ENCODE measurements around the gene SHH. TPM values are rescaled to one million over a fixed set of nuclear protein-coding genes. Genes with fewer than 3 reads are reported as not detected.

The SHH gene
- total and polyA plus RNA-seq, 2 of the 13 experiments (the other 11 are each of a cell fraction or from before 2014, with no cell fraction given): 1.9 to 3.4 TPM

DNA sequence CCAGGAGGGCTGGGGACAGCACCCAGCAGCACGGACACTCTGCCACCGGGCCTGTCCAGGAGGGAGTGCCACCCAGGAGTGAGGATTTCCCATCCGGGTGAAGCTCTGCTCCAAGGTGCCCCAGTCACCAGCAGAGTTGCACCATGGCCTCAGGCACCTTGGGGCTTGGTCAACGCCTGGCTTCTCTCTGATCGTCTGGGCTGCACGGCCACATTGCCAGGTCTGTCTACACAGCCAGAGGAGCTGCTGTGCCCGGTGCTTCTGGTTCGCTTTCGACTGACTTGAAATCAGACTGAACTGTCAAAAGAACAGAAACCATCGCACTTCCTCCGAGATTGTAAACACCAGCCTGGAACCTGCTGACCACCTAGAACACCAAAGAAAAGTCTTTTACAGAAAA, 12.0 kb downstream of the SHH start (continued):
- TF ChIP-seq, protein P1, sequence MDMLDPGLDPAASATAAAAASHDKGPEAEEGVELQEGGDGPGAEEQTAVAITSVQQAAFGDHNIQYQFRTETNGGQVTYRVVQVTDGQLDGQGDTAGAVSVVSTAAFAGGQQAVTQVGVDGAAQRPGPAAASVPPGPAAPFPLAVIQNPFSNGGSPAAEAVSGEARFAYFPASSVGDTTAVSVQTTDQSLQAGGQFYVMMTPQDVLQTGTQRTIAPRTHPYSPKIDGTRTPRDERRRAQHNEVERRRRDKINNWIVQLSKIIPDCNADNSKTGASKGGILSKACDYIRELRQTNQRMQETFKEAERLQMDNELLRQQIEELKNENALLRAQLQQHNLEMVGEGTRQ (IDR thresholded peaks at IDR 0.05; ENCODE audit: low read depth, low read length): no peak
- TF ChIP-seq, protein P1 (CRISPR knock-in tag; IDR thresholded peaks at IDR 0.05; ENCODE audit: borderline replicate concordance): no peak

DNA sequence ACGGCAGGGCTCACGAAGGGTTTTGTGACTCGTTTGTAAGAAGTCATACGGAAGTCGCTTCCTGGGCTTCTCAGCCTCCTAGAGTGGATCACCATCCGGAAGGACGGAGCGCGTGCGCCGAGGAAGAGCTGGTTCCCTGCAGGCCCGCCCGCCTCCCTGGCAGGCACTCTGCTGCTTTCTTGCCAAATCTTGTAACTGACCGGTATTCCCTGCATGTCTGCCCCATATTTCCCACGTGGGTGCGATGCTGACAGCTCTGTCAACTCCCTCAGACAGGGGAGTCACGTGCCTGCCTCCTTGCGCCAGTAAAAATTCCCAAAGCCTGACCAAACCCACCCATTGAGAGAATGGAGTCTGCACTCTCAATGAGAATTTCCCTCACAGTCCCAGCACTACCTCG, 12.7 kb downstream of the SHH start:
- POLR2A ChIA-PET: interaction anchor here (2.1 kb wide), 1 partner anchor 9 kb away, joined by 8 read pairs; no protein-coding TSS in a partner anchor
- 75% methylated on average over 17 of the region's 19 CpGs for WGBS (ENCODE audit: low lambda C conversion rate)
- Histone ChIP-seq H4K20me1 (ENCODE audit: insufficient read depth, low read length) (no peaks in the 10 kb centered on the region), H3K4me2 (ENCODE audit: low read depth, low read length) (no peak overlapping the region), H3K4me3 (replicated peaks in 1 of 3; ENCODE audit: insufficient read depth in 1 of 3, low read depth in 2 of 3, low read length in 3 of 3) (no peak overlapping the region), H3K36me3 (replicated peaks in 1 of 2; ENCODE audit: control insufficient read depth in 1 of 2, insufficient read depth in 2 of 2, low read length in 2 of 2) (no peaks in the 10 kb centered on the region), H3K9me3 (ENCODE audit: low read length) (no peaks in the 10 kb centered on the region), H3K4me1 (ENCODE audit: insufficient read depth, low read length) (peaks cover 42% of the 10 kb centered on the region), H2AFZ (ENCODE audit: low read length) (no peak overlapping the region), H3K79me2 (ENCODE audit: insufficient read depth, low read length) (no peaks in the 10 kb centered on the region), H3K27ac (ENCODE audit: extremely low read length, insufficient read depth, low read length) (no peak overlapping the region), H3K27me3 (ENCODE audit: control insufficient read depth in 1 of 2, insufficient read depth in 2 of 2, low read length in 2 of 2) (peaks cover 7 to 38% of the 10 kb centered on the region in 2 experiments; a peak in 4 of 5 replicates), H3K9ac (ENCODE audit: insufficient read depth, low read depth, low read length) (no peak overlapping the region)
- TF ChIP-seq, protein P2, sequence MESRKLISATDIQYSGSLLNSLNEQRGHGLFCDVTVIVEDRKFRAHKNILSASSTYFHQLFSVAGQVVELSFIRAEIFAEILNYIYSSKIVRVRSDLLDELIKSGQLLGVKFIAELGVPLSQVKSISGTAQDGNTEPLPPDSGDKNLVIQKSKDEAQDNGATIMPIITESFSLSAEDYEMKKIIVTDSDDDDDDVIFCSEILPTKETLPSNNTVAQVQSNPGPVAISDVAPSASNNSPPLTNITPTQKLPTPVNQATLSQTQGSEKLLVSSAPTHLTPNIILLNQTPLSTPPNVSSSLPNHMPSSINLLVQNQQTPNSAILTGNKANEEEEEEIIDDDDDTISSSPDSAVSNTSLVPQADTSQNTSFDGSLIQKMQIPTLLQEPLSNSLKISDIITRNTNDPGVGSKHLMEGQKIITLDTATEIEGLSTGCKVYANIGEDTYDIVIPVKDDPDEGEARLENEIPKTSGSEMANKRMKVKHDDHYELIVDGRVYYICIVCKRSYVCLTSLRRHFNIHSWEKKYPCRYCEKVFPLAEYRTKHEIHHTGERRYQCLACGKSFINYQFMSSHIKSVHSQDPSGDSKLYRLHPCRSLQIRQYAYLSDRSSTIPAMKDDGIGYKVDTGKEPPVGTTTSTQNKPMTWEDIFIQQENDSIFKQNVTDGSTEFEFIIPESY (CRISPR knock-in tag; IDR thresholded peaks at IDR 0.05): no peak
- no peak for TF ChIP-seq GABPA (IDR thresholded peaks at IDR 0.05; ENCODE audit: low read depth, low read length)
- TF ChIP-seq GABPA (CRISPR knock-in tag; IDR thresholded peaks at IDR 0.05; ENCODE audit: low read depth): no peak
- DNase-seq (ENCODE audit: low spot score) (no peak), ATAC-seq (no peak), FAIRE-seq (no peak)
- in situ Hi-C loops (cut with HindIII; ENCODE audit: extremely low pct_ligation_motif_present, low pct_unique_long_range_greater_than_20kb): loop anchor here (5.0 kb wide), 1 partner anchor 1018 kb away; no protein-coding TSS in a partner anchor
- intact Hi-C loops (cut with micrococcal nuclease; ENCODE audit: unreplicated experiment): loop anchor here (5.0 kb wide), 1 partner anchor 1018 kb away; no protein-coding TSS in a partner anchor
- CTCF ChIA-PET (ENCODE audit: low intra/inter-chr PET ratio, low total read pairs): no interaction called here
- no TSS peak for BruUV-seq (replicated peaks)

All from HepG2 (cell line).